ENCODE results near the gene PANX1.

PANX1 gene

GRCh38 chr11:94091091-94091490, 37.5 kb upstream of the PANX1 start:
- Histone ChIP-seq H3K4me3 (ENCODE audit: low read depth, low read length) (no peak overlapping the region), H3K27me3 (peaks cover 6% of the 10 kb centered on the region; the same call in 1 of the 2 replicates), H3K36me3 (no peaks in the 10 kb centered on the region), H3K4me1 (no peaks in the 10 kb centered on the region), H3K9me3 (no peaks in the 10 kb centered on the region)
- no peak for DNase-seq
- TF ChIP-seq CTCF (IDR thresholded peaks at IDR 0.05; ENCODE audit: low read depth, low read length), result no peak

- no peak for DNase-seq
- no peaks in the 10 kb centered on the region for H3K9me3 ChIP-seq
- TF ChIP-seq CTCF (IDR thresholded peaks at IDR 0.05; ENCODE audit: low read depth, low read length), result no peak
- no peaks in the 10 kb centered on the region for H3K4me1 ChIP-seq
- no peaks in the 10 kb centered on the region for H3K27me3 ChIP-seq
- H3K36me3 ChIP-seq, result no peaks in the 10 kb centered on the region
- H3K4me3 ChIP-seq (ENCODE audit: low read depth, low read length), result no peak overlapping the region
Measured at GRCh38 chr11:94100253-94100652, 28.4 kb upstream of the PANX1 start.

- H3K4me3 ChIP-seq (ENCODE audit: low read depth, low read length), result no peak overlapping the region
- TF ChIP-seq CTCF (IDR thresholded peaks at IDR 0.05; ENCODE audit: low read depth, low read length), result no peak
- H3K36me3 ChIP-seq, result no peaks in the 10 kb centered on the region
- no peaks in the 10 kb centered on the region for H3K9me3 ChIP-seq
- H3K4me1 ChIP-seq, result no peaks in the 10 kb centered on the region
- no peak for DNase-seq
- no peaks in the 10 kb centered on the region for H3K27me3 ChIP-seq
Measured at GRCh38 chr11:94103471-94103870, 25.2 kb upstream of the PANX1 start.

GRCh38 chr11:94104734-94105133, 23.9 kb upstream of the PANX1 start:
- no peak for TF ChIP-seq CTCF (IDR thresholded peaks at IDR 0.05; ENCODE audit: low read depth, low read length)
- no peak for DNase-seq
- H3K9me3 ChIP-seq, result no peaks in the 10 kb centered on the region
- no peaks in the 10 kb centered on the region; the same call in 1 of the 2 replicates for H3K27me3 ChIP-seq
- H3K36me3 ChIP-seq, result no peaks in the 10 kb centered on the region
- H3K4me1 ChIP-seq, result no peaks in the 10 kb centered on the region
- H3K4me3 ChIP-seq (ENCODE audit: low read depth, low read length), result no peak overlapping the region

- Histone ChIP-seq H3K36me3 (no peaks in the 10 kb centered on the region), H3K27me3 (no peaks in the 10 kb centered on the region; the same call in 1 of the 2 replicates), H3K4me3 (ENCODE audit: low read depth, low read length) (no peak overlapping the region), H3K9me3 (no peaks in the 10 kb centered on the region), H3K4me1 (no peaks in the 10 kb centered on the region)
- no peak for TF ChIP-seq CTCF (IDR thresholded peaks at IDR 0.05; ENCODE audit: low read depth, low read length)
- no peak for DNase-seq
Measured at GRCh38 chr11:94106716-94107115, 21.9 kb upstream of the PANX1 start.

GRCh38 chr11:94107363-94107762, 21.3 kb upstream of the PANX1 start:
- DNase-seq, result no peak
- no peaks in the 10 kb centered on the region; the same call in 1 of the 2 replicates for H3K27me3 ChIP-seq
- no peaks in the 10 kb centered on the region for H3K9me3 ChIP-seq
- no peaks in the 10 kb centered on the region for H3K36me3 ChIP-seq
- no peaks in the 10 kb centered on the region for H3K4me1 ChIP-seq
- no peak overlapping the region for H3K4me3 ChIP-seq (ENCODE audit: low read depth, low read length)
- TF ChIP-seq CTCF (IDR thresholded peaks at IDR 0.05; ENCODE audit: low read depth, low read length), result peak; percentile 25; the same call in 1 of the 2 replicates

Data from BE2C (cell line).